NCI-H82 treated with DMSO at 0.1 percent for 48 hours (cell line): ENCODE measurements around the gene TSBP1.

Experiments
- DNase-seq: peaks from one replicate; lab custom pipeline; 2025; ENCODE audit not compliant: unreplicated experiment; lab: John Stamatoyannopoulos, UW

Gene TSBP1

GRCh38 chr6:32371803-32372202 lies at the start of gene TSBP1:
Gene TSBP1, minus strand, starts transcription at chr6:32371903. Its CDS starts 197 bp downstream, at chr6:32371706.
- no peak for DNase-seq

GRCh38 chr6:32416036-32416435 lies 44.3 kb upstream of the TSBP1 start:
- no peak for DNase-seq

- DNase-seq: peak; percentile 20
These were observed 43.9 kb upstream of the TSBP1 start for GRCh38 chr6:32415521-32416019.

- DNase-seq: peak; percentile 52
These were observed 41.8 kb upstream of the TSBP1 start for GRCh38 chr6:32413427-32414047.

- DNase-seq: no peak
These were observed 40.0 kb upstream of the TSBP1 start for GRCh38 chr6:32411566-32412327.

GRCh38 chr6:32410906-32411305 lies 39.2 kb upstream of the TSBP1 start:
- no peak for DNase-seq

- DNase-seq: no peak
These were observed 35.2 kb upstream of the TSBP1 start, which contains the start of gene BTNL2 for GRCh38 chr6:32406857-32407256. Gene BTNL2, minus strand, starts transcription at chr6:32407181. Its CDS starts 58 bp downstream, at chr6:32407123.

- DNase-seq: no peak
These were observed 34.5 kb upstream of the TSBP1 start for GRCh38 chr6:32406197-32406596.

- DNase-seq: no peak
These were observed 34.0 kb upstream of the TSBP1 start for GRCh38 chr6:32405656-32406055.

- no peak for DNase-seq
These were observed 31.1 kb upstream of the TSBP1 start for GRCh38 chr6:32402812-32403211.

GRCh38 chr6:32401284-32401963 lies 29.7 kb upstream of the TSBP1 start:
- DNase-seq: no peak

GRCh38 chr6:32397252-32397920 lies 25.7 kb upstream of the TSBP1 start:
- DNase-seq: no peak

- no peak for DNase-seq
These were observed 24.3 kb upstream of the TSBP1 start for GRCh38 chr6:32396028-32396427.

GRCh38 chr6:32393665-32394420 lies 22.1 kb upstream of the TSBP1 start:
- no peak for DNase-seq

GRCh38 chr6:32391505-32391904 lies 19.8 kb upstream of the TSBP1 start:
- DNase-seq: no peak

- no peak for DNase-seq
These were observed 16.1 kb upstream of the TSBP1 start for GRCh38 chr6:32387589-32388340.

GRCh38 chr6:32386040-32386439 lies 14.3 kb upstream of the TSBP1 start:
- DNase-seq: no peak

GRCh38 chr6:32382757-32383420 lies 11.2 kb upstream of the TSBP1 start:
- DNase-seq: no peak

GRCh38 chr6:32379545-32379944 lies 7.8 kb upstream of the TSBP1 start:
- DNase-seq: no peak
